H1 (cell line): ENCODE measurements around the gene PRKRIP1. TPM values are rescaled to one million over a fixed set of nuclear protein-coding genes. Genes with fewer than 3 reads are reported as not detected.

Source experiments
- CTCF ChIA-PET: fragments of 300-600 bp; sonication (Branson Sonifier 250); formaldehyde crosslinking; loops from one replicate; lab custom pipeline; 2021; ENCODE audit not compliant: partially characterized antibody; lab: Charles Lee
- POLR2A ChIA-PET: fragments of 300-600 bp; sonication (Branson Sonifier 250); formaldehyde crosslinking; loops from one replicate; lab custom pipeline; 2021; ENCODE audit warnings: inconsistent platforms; ENCODE audit not compliant: partially characterized antibody; lab: Charles Lee
- DNase-seq, 2 experiments: peaks; one replicate each; pipeline versions ENCODE4 v3.0.0 to v3.0.0-alpha.2; 2010 to 2022; ENCODE audit warnings: low spot score in 2 of 2, low read depth in 1 of 2, mixed read lengths in 1 of 2
- FAIRE-seq: peaks from 2 replicates; lab custom pipeline; 2011; peaks lifted over from hg19 to GRCh38; lab: Jason Lieb, UNC
- H2AFZ ChIP-seq: 2 replicates; pipeline ENCODE4 v1.8.1; 2012; ENCODE audit warnings: low read length, inconsistent platforms
- H2AK5ac ChIP-seq: 2 replicates; pipeline ENCODE4 v1.6.1; 2013; ENCODE audit warnings: low read depth, low read length
- H2BK120ac ChIP-seq: replicated peaks from 2 replicates; pipeline ENCODE3; 2013; ENCODE audit warnings: low read depth, low read length, inconsistent platforms
- H2BK12ac ChIP-seq: 2 replicates; pipeline ENCODE4 v1.6.1; 2013; ENCODE audit warnings: low read depth, low read length
- H2BK15ac ChIP-seq: 2 replicates; pipeline ENCODE4 v1.6.1; 2013; ENCODE audit warnings: low read length
- H2BK20ac ChIP-seq: 2 replicates; pipeline ENCODE4 v1.6.1; 2013; ENCODE audit warnings: low read length
- H2BK5ac ChIP-seq: 2 replicates; pipeline ENCODE4 v1.6.1; 2013; ENCODE audit warnings: low read depth, low read length
- H3K14ac ChIP-seq: 2 replicates; pipeline ENCODE4 v1.6.1; 2013; ENCODE audit warnings: inconsistent platforms; ENCODE audit not compliant: insufficient read length
- H3K18ac ChIP-seq: 2 replicates; pipeline ENCODE4 v1.6.1; 2013; ENCODE audit warnings: low read length; ENCODE audit errors: extremely low read depth
- H3K23ac ChIP-seq: 2 replicates; pipeline ENCODE4 v1.6.1; 2013; ENCODE audit warnings: inconsistent platforms; ENCODE audit not compliant: insufficient read length
- H3K23me2 ChIP-seq: 2 replicates; pipeline ENCODE4 v1.6.1; 2013; ENCODE audit warnings: low read depth, low read length
- H3K27ac ChIP-seq: 2 replicates; pipeline ENCODE4 v1.6.1; 2011; ENCODE audit warnings: low read depth, low read length, inconsistent platforms
- H3K27me3 ChIP-seq, 4 experiments: replicated peaks in 1 of 4; 1 replicate in 1 of 4; 2 replicates in 3 of 4; pipeline versions ENCODE4 v1.6.1 to v1.8.1; 2011 to 2013; ENCODE audit warnings: low read length in 3 of 4, mild to moderate bottlenecking in 3 of 4, inconsistent platforms in 2 of 4, mixed read lengths in 2 of 4, moderate library complexity in 1 of 4; ENCODE audit not compliant: control insufficient read depth in 3 of 4, insufficient read depth in 3 of 4; ENCODE audit errors: extremely low read depth in 1 of 4
- H3K36me3 ChIP-seq, 4 experiments: 2 replicates each; pipeline versions ENCODE4 v1.6.1 to v1.8.1; 2011 to 2013; ENCODE audit warnings: mild to moderate bottlenecking in 4 of 4, low read length in 3 of 4, moderate library complexity in 2 of 4, control low read depth in 1 of 4, inconsistent platforms in 1 of 4; ENCODE audit not compliant: insufficient read depth in 4 of 4, control insufficient read depth in 2 of 4
- H3K4ac ChIP-seq: replicated peaks from 2 replicates; pipeline ENCODE3; 2013; ENCODE audit warnings: low read length, low read depth, mixed read lengths, inconsistent platforms; ENCODE audit not compliant: insufficient read length
- H3K4me1 ChIP-seq, 4 experiments: replicated peaks in 1 of 4; 1 replicate in 1 of 4; 2 replicates in 3 of 4; pipeline versions ENCODE4 v1.6.1 to v1.8.1; 2011 to 2013; ENCODE audit warnings: low read length in 3 of 4, inconsistent platforms in 2 of 4, mixed read lengths in 1 of 4; ENCODE audit not compliant: insufficient read depth in 4 of 4, control insufficient read depth in 3 of 4
- H3K4me2 ChIP-seq, 2 experiments: 2 replicates each; pipeline versions ENCODE4 v1.6.1 to v1.8.1; 2011 to 2013; ENCODE audit warnings: low read depth in 2 of 2, low read length in 2 of 2, control low read depth in 1 of 2, inconsistent platforms in 1 of 2, mild to moderate bottlenecking in 1 of 2; ENCODE audit not compliant: insufficient read depth in 1 of 2
- H3K4me3 ChIP-seq, 4 experiments: fragments of 200-600, 300-600 bp in 1 of 4; sonication (generic), shearing (Covaris generic), sonication (Bioruptor Twin) in 1 of 4; 2 replicates each; pipeline versions ENCODE4 v1.5.1 to v1.8.1; 2011 to 2016; ENCODE audit warnings: low read length in 4 of 4, low read depth in 3 of 4, control low read depth in 2 of 4, inconsistent platforms in 2 of 4, mild to moderate bottlenecking in 2 of 4, mixed read lengths in 1 of 4, moderate library complexity in 1 of 4; ENCODE audit not compliant: insufficient read depth in 2 of 4; ENCODE audit errors: extremely low read depth in 1 of 4
- H3K56ac ChIP-seq: replicated peaks from 2 replicates; pipeline ENCODE3; 2013; ENCODE audit warnings: low read depth, mild to moderate bottlenecking, mixed read lengths, low read length, inconsistent platforms; ENCODE audit not compliant: insufficient read length
- H3K79me1 ChIP-seq: 2 replicates; pipeline ENCODE4 v1.6.1; 2013; ENCODE audit warnings: low read depth, low read length, control low read depth
- H3K79me2 ChIP-seq, 2 experiments: 2 replicates each; pipeline versions ENCODE4 v1.6.1 to v1.8.1; 2012 to 2013; ENCODE audit warnings: low read length in 2 of 2, mild to moderate bottlenecking in 2 of 2, inconsistent platforms in 1 of 2; ENCODE audit not compliant: insufficient read depth in 2 of 2, control insufficient read depth in 1 of 2
- H3K9ac ChIP-seq, 4 experiments: replicated peaks in 1 of 4; 1 replicate in 1 of 4; 2 replicates in 3 of 4; pipeline versions ENCODE4 v1.6.1 to v1.8.1; 2011 to 2013; ENCODE audit warnings: low read depth in 3 of 4, low read length in 3 of 4, control low read depth in 2 of 4, mild to moderate bottlenecking in 2 of 4, moderate library complexity in 2 of 4, inconsistent platforms in 1 of 4; ENCODE audit errors: extremely low read depth in 1 of 4
- H3K9me3 ChIP-seq, 2 experiments: 2 replicates each; pipeline versions ENCODE4 v1.6.1 to v1.8.1; 2012 to 2013; ENCODE audit warnings: mild to moderate bottlenecking in 2 of 2, moderate library complexity in 2 of 2, control low read depth in 1 of 2, inconsistent platforms in 1 of 2, low read depth in 1 of 2, low read length in 1 of 2, mixed read lengths in 1 of 2; ENCODE audit not compliant: insufficient read depth in 2 of 2
- H4K20me1 ChIP-seq, 2 experiments: replicated peaks in 1 of 2; 2 replicates each; pipeline versions ENCODE3 to v1.8.1; 2011 to 2013; ENCODE audit warnings: inconsistent platforms in 2 of 2, low read length in 2 of 2, mild to moderate bottlenecking in 1 of 2; ENCODE audit not compliant: insufficient read depth in 2 of 2, control insufficient read depth in 1 of 2
- H4K5ac ChIP-seq: 2 replicates; pipeline ENCODE4 v1.6.1; 2013; ENCODE audit warnings: low read length, low read depth, mixed read lengths, inconsistent platforms; ENCODE audit not compliant: insufficient read length
- H4K8ac ChIP-seq: 2 replicates; pipeline ENCODE4 v1.8.0; 2013; ENCODE audit warnings: mild to moderate bottlenecking, moderate library complexity, low read length, inconsistent platforms; ENCODE audit not compliant: insufficient read depth; ENCODE audit errors: extremely low read depth
- H4K91ac ChIP-seq: replicated peaks from 2 replicates; pipeline ENCODE3; 2013; ENCODE audit warnings: low read length, mixed read lengths, inconsistent platforms; ENCODE audit not compliant: insufficient read length
- ASH2L ChIP-seq: fragments of 200-600, 300-600 bp; sonication (generic); IDR thresholded peaks from one replicate; pipeline ENCODE4 v1.7.1; 2017; ENCODE audit warnings: low read length
- CBX8 ChIP-seq: fragments of 300-800, 300-1000 bp; sonication (generic); IDR thresholded peaks from 2 replicates; pipeline ENCODE4 v1.7.1; 2016; ENCODE audit warnings: low read depth, low read length, borderline replicate concordance
- CHD1 ChIP-seq: IDR thresholded peaks from 2 replicates; pipeline ENCODE4 v1.6.1; 2012; ENCODE audit warnings: low read depth, low read length, improper control_type of control experiment
- CHD2 ChIP-seq: IDR thresholded peaks from 2 replicates; pipeline ENCODE4 v1.6.1; 2012; ENCODE audit warnings: low read length, improper control_type of control experiment
- CREB1 ChIP-seq: IDR thresholded peaks from 2 replicates; pipeline ENCODE4 v1.6.1; 2012; ENCODE audit warnings: inconsistent platforms
- EP300 ChIP-seq, 2 experiments: IDR thresholded peaks; 1 replicate in 1 of 2; 2 replicates in 1 of 2; pipeline ENCODE4 v1.6.1; 2011 to 2012; ENCODE audit warnings: low read depth in 2 of 2, low read length in 2 of 2, mild to moderate bottlenecking in 2 of 2, borderline replicate concordance in 1 of 2, inconsistent platforms in 1 of 2, moderate library complexity in 1 of 2
- EZH2 ChIP-seq: fragments of 200-600 bp; sonication (generic); IDR thresholded peaks from 2 replicates; pipeline ENCODE4 v1.7.1; 2012; ENCODE audit warnings: low read depth, mild to moderate bottlenecking, moderate library complexity, low read length, inconsistent platforms; ENCODE audit not compliant: severe bottlenecking
- FOSL1 ChIP-seq: IDR thresholded peaks from 2 replicates; pipeline ENCODE4 v1.6.1; 2011; ENCODE audit warnings: mild to moderate bottlenecking, low read depth, low read length, moderate library complexity; ENCODE audit not compliant: insufficient read depth
- GTF2F1 ChIP-seq: IDR thresholded peaks from 2 replicates; pipeline ENCODE4 v1.6.1; 2012; ENCODE audit warnings: low read depth, low read length, improper control_type of control experiment, borderline replicate concordance
- NRF1 ChIP-seq: IDR thresholded peaks from 2 replicates; pipeline ENCODE4 v1.6.1; 2011; ENCODE audit warnings: mild to moderate bottlenecking, low read depth, low read length, improper control_type of control experiment
- SP1 ChIP-seq: IDR thresholded peaks from 2 replicates; pipeline ENCODE4 v1.6.1; 2011; ENCODE audit warnings: low read depth, low read length
- TAF7 ChIP-seq: optimal IDR thresholded peaks from 2 replicates; pipeline ENCODE3; 2011; ENCODE audit warnings: low read depth, mild to moderate bottlenecking, inconsistent platforms, low read length, moderate library complexity, borderline replicate concordance
- TCF12 ChIP-seq: IDR thresholded peaks from 2 replicates; pipeline ENCODE4 v1.6.1; 2011; ENCODE audit warnings: low read depth, mild to moderate bottlenecking, low read length
- TEAD4 ChIP-seq: IDR thresholded peaks from 2 replicates; pipeline ENCODE4 v1.6.1; 2012; ENCODE audit warnings: low read depth, low read length, inconsistent platforms, mixed read lengths
- WGBS, 2 experiments: shearing (Covaris generic) in 1 of 2; methylation state at CpG; one replicate each; pipeline versions ENCODE4 v1.1.6 to v1.1.7; 2013 to 2015; ENCODE audit warnings: low lambda C conversion rate in 2 of 2, mixed read lengths in 2 of 2, inconsistent platforms in 1 of 2, low coverage in 1 of 2, missing lambda C conversion rate in 1 of 2; ENCODE audit not compliant: insufficient replicate concordance in 2 of 2, insufficient coverage in 1 of 2, insufficient read length in 1 of 2; ENCODE audit errors: extremely low coverage in 1 of 2, missing lambda C conversion rate in 1 of 2; 5-methylcytosine and 5-hydroxymethylcytosine counted together
- polyA plus RNA-seq, 7 experiments: library from polyadenylated mRNA; depleted of rRNA in 3 of 7; stranded (reverse) in 5 of 7; unstranded in 2 of 7; fragments of >200 nt in 5 of 7; fragments of 200-250 nt in 2 of 7; gene quantifications; 1 replicate in 5 of 7; 2 replicates in 1 of 7; 4 replicates in 1 of 7; pipeline versions ENCODE4 v1.2.1 to v1.2.3, GENCODE V29; 2011 to 2013; ENCODE audit warnings: missing spikeins in 2 of 7, mixed read lengths in 2 of 7
- total RNA-seq: library from RNA; stranded (reverse); fragmentation: NEBNext Ultra II Directional; extraction: Animal tissue kit (Norgen Biotek cat#: 25700); gene quantifications from 2 replicates; pipeline ENCODE4 v1.2.1, GENCODE V29; 2021

Gene PRKRIP1
- total and polyA plus RNA-seq, 2 of the 8 experiments (the other 6 are each of a cell fraction or from before 2014, with no cell fraction given), result 11.1 to 22.0 TPM

DNA sequence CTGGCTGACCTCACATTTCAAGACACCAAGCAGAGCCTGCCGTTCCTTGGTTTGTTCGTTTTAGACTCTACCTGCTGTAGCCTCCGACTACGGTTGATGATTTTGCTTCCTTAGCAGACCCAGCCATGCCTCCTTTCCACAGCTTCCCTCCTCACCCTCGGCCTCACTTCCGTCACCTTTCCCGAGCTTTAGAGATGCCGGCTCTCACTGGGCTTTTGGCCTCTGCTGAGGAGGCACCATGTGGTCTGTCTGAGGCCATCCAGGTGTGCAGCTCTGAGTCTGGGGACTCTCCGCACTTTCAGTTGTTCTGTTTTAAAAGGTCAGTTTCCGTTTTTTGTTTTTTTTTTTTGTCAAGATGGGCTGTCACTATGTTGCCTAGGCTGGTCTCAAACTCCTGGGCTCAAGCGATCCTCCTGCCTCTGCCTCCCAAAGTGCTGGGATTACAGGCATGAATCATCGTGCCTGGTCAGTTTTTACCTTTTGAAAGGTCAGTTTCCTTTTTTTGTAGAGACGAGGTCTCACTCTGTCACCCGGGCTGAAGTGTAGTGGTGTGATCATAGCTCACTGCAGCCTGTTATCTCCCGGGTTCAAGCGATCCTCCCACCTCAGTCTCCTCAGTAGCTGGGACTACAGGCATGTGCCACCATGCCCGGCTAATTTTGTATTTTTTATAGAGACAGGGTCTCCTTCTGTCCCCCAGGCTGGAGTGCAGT lies 49.0 kb downstream of the PRKRIP1 start:
- Histone ChIP-seq H3K4me2 (no peak overlapping the region), H3K14ac (no peak overlapping the region), H3K4ac (no peak overlapping the region), H3K4me3 (no peak overlapping the region), H4K20me1 (peaks cover 0 to 3% of the 10 kb centered on the region in 2 experiments), H2BK15ac (no peak overlapping the region), H2AK5ac (no peak overlapping the region), H4K5ac (no peak overlapping the region), H2BK12ac (no peak overlapping the region), H3K4me1 (peaks cover 0 to 9% (median 0%) of the 10 kb centered on the region in 4 experiments; a peak in 2 of 7 replicates), H3K9ac (no peak overlapping the region), H3K56ac (no peak overlapping the region), H3K36me3 (peaks cover 2 to 17% (median 6%) of the 10 kb centered on the region in 4 experiments; a peak in 5 of 8 replicates), H3K27me3 (no peaks in the 10 kb centered on the region), H4K8ac (no peak overlapping the region), H3K23me2 (no peaks in the 10 kb centered on the region), H3K79me1 (no peaks in the 10 kb centered on the region), H3K23ac (no peak overlapping the region), H2AFZ (no peak overlapping the region), H3K27ac (no peak overlapping the region), H3K9me3 (no peaks in the 10 kb centered on the region), H3K79me2 (no peaks in the 10 kb centered on the region), H4K91ac (no peak overlapping the region), H2BK120ac (no peak overlapping the region), H2BK20ac (no peak overlapping the region), H2BK5ac (no peak overlapping the region), H3K18ac (no peak overlapping the region)
- 94% methylated on average over 14 of the region's 17 CpGs; no CpG with 5 or more reads in 1 of the 2 experiments for WGBS, 2 experiments
- FAIRE-seq (no peak), DNase-seq (no peak)
- ChIA-PET CTCF (interaction anchor here (1.0 to 1.7 kb wide), 2 partner anchors 10 to 33 kb away, joined by 4 read pairs; no protein-coding TSS in a partner anchor), POLR2A (interaction anchor here (0.9 to 2.9 kb wide), 2 partner anchors 11 to 21 kb away, joined by 3 to 16 read pairs; no protein-coding TSS in a partner anchor)
- TF ChIP-seq CHD2, result no peak
- no peak for TF ChIP-seq FOSL1
- TF ChIP-seq TEAD4, result no peak
- no peak for TF ChIP-seq CBX8
- TF ChIP-seq CHD1, result no peak
- no peak for TF ChIP-seq ASH2L
- TF ChIP-seq TAF7, result no peak
- TF ChIP-seq NRF1, result no peak
- TF ChIP-seq EZH2, result no peak
- TF ChIP-seq GTF2F1, result no peak
- TF ChIP-seq EP300 (IDR thresholded peaks at IDR 0.05; ENCODE audit: borderline replicate concordance in 1 of 2, low read depth in 2 of 2, low read length in 2 of 2), result no peak
- no peak for TF ChIP-seq CREB1
- TF ChIP-seq SP1, result no peak
- no peak for TF ChIP-seq TCF12
